GM18870 (cell line): ENCODE measurements around the gene FERMT2.
"Not testable (repeated sequence)": the region's sequence is repeated elsewhere in the genome, so short reads cannot be mapped to it uniquely, and the experiment has no call there.

Experiments
- ATAC-seq: cut with Tn5 transposase; IDR thresholded peaks from one replicate; pipeline ENCODE4 v1.9.1; 2021; ENCODE audit warnings: moderate library complexity; ENCODE audit not compliant: unreplicated experiment

The FERMT2 gene

GRCh38 chr14:52868911-52869618, 81.8 kb downstream of the FERMT2 start:
- ATAC-seq, result no peak

GRCh38 chr14:52864893-52865292, 86.0 kb downstream of the FERMT2 start:
- not testable (repeated sequence) for ATAC-seq

- no peak for ATAC-seq
These were observed 87.5 kb downstream of the FERMT2 start for GRCh38 chr14:52863334-52863700.

- no peak for ATAC-seq
These were observed 88.1 kb downstream of the FERMT2 start for GRCh38 chr14:52862632-52863333.

- no peak for ATAC-seq
These were observed 89.4 kb downstream of the FERMT2 start for GRCh38 chr14:52861403-52861802.

- no peak for ATAC-seq
These were observed 89.9 kb downstream of the FERMT2 start for GRCh38 chr14:52860910-52861309.

- no peak for ATAC-seq
These were observed 90.6 kb downstream of the FERMT2 start for GRCh38 chr14:52860209-52860608.

GRCh38 chr14:52856139-52856538, 94.7 kb downstream of the FERMT2 start:
- ATAC-seq, result no peak

GRCh38 chr14:52853522-52853854, 97.4 kb downstream of the FERMT2 start:
- ATAC-seq, result no peak

- ATAC-seq, result no peak
These were observed 97.9 kb downstream of the FERMT2 start for GRCh38 chr14:52852810-52853521.

- ATAC-seq, result no peak
These were observed 100.4 kb downstream of the FERMT2 start for GRCh38 chr14:52850451-52850909.

GRCh38 chr14:52848626-52849025, 102.2 kb downstream of the FERMT2 start:
- ATAC-seq, result no peak

- no peak for ATAC-seq
These were observed 104.3 kb downstream of the FERMT2 start for GRCh38 chr14:52846591-52846990.

GRCh38 chr14:52845081-52845480, 105.8 kb downstream of the FERMT2 start:
- no peak for ATAC-seq

- ATAC-seq, result no peak
These were observed 106.4 kb downstream of the FERMT2 start for GRCh38 chr14:52844262-52845060.

GRCh38 chr14:52840877-52841276, 110.0 kb downstream of the FERMT2 start:
- ATAC-seq, result no peak

- no peak for ATAC-seq
These were observed 113.4 kb downstream of the FERMT2 start for GRCh38 chr14:52837451-52837850.

GRCh38 chr14:52836063-52836462, 114.8 kb downstream of the FERMT2 start:
- no peak for ATAC-seq

- ATAC-seq, result no peak
These were observed 115.5 kb downstream of the FERMT2 start for GRCh38 chr14:52835122-52835903.

- ATAC-seq, result no peak
These were observed 116.4 kb downstream of the FERMT2 start for GRCh38 chr14:52834440-52834842.
